ENCODE results near the gene MYO18B.

GRCh38 chr22:25956801-25957200 lies 214.8 kb downstream of the MYO18B start:
- no peak for TF ChIP-seq ZFX (IDR thresholded peaks at IDR 0.05)
- no peak for TF ChIP-seq CTCF (conservative IDR thresholded peaks at IDR 0.05)

Measured in C4-2B (cell line).